ENCODE results near the gene HEG1. TPM values are rescaled to one million over a fixed set of nuclear protein-coding genes. Genes with fewer than 3 reads are reported as not detected.

HEG1 gene
- total and polyA plus RNA-seq, 2 experiments from 2014 or later = 1.8 to 8.8 TPM

GRCh38 chr3:125010393-125010792, 45.4 kb downstream of the HEG1 start:
- Histone ChIP-seq H3K4me3 (no peak overlapping the region), H3K4me1 (ENCODE audit: insufficient read depth) (no peaks in the 10 kb centered on the region), H3K79me2 (replicated peaks; ENCODE audit: insufficient read depth) (no peaks in the 10 kb centered on the region), H3K36me3 (ENCODE audit: insufficient read depth) (no peaks in the 10 kb centered on the region), H3F3A (replicated peaks; ENCODE audit: low read depth) (no peaks in the 10 kb centered on the region), H3K27me3 (ENCODE audit: insufficient read depth) (no peaks in the 10 kb centered on the region), H3K4me2 (no peak overlapping the region), H2AFZ (no peak overlapping the region), H4K20me1 (replicated peaks; ENCODE audit: insufficient read depth) (no peaks in the 10 kb centered on the region), H3K27ac (ENCODE audit: low read depth) (no peak overlapping the region), H3K9me2 (ENCODE audit: insufficient read depth) (no peaks in the 10 kb centered on the region)
- TF ChIP-seq ETS1 (IDR thresholded peaks at IDR 0.05) = no peak
- TF ChIP-seq NANOG (IDR thresholded peaks at IDR 0.05; ENCODE audit: borderline replicate concordance) = no peak
- TF ChIP-seq CTCF (conservative IDR thresholded peaks at IDR 0.05; ENCODE audit: low read depth in 2 of 2) = no peak
- TF ChIP-seq ZNF462 (CRISPR knock-in tag; IDR thresholded peaks at IDR 0.05) = no peak
- TF ChIP-seq STAT1 (IDR thresholded peaks at IDR 0.05; ENCODE audit: unreplicated experiment) = no peak
- H3K36me3 Mint-ChIP-seq (ENCODE audit: low read depth) = peaks cover 9% of the 10 kb centered on the region; the same call in 2 of the 3 replicates
- H3K27me3 Mint-ChIP-seq (ENCODE audit: insufficient read depth, low read depth, poor library complexity) = no peaks in the 10 kb centered on the region
- ATAC-seq = no peak
- no peak overlapping the region for H3K4me3 Mint-ChIP-seq
- H3K9me3 Mint-ChIP-seq = no peaks in the 10 kb centered on the region
- DNase-seq (ENCODE audit: low spot score) = no peak
- no peak overlapping the region for H3K27ac Mint-ChIP-seq
- H3K4me1 Mint-ChIP-seq = peaks cover 6% of the 10 kb centered on the region; the same call in 2 of the 3 replicates
